Erythroblast (primary cell): ENCODE data around the gene CEP350.
"Not testable (repeated sequence)": the region's sequence is repeated elsewhere in the genome, so short reads cannot be mapped to it uniquely, and the experiment has no call there.

Experiments
- DNase-seq, 2 experiments: peaks; one replicate each; lab custom pipeline; 2025; lab: John Stamatoyannopoulos, UW
- GATA1 ChIP-seq: IDR thresholded peaks from 2 replicates; pipeline ENCODE4 v1.6.1; 2011; ENCODE audit warnings: low read depth, mild to moderate bottlenecking, control low read depth, low read length, moderate library complexity
- POLR2A ChIP-seq: IDR thresholded peaks from 2 replicates; pipeline ENCODE4 v1.6.1; 2011; ENCODE audit warnings: mild to moderate bottlenecking, low read length

The CEP350 gene

GRCh38 chr1:180114396-180114945 lies 159.9 kb downstream of the CEP350 start:
- no peak for TF ChIP-seq POLR2A
- TF ChIP-seq GATA1, result no peak

GRCh38 chr1:180116964-180117763 lies 162.6 kb downstream of the CEP350 start:
- TF ChIP-seq POLR2A (no peak), GATA1 (no peak)
- peak; percentile 30 to 61 for DNase-seq

More at GRCh38 chr1:180114396-180114945, 159.9 kb downstream of the CEP350 start:
- no peak for DNase-seq

GRCh38 chr1:180117764-180118116 lies 163.1 kb downstream of the CEP350 start:
- TF ChIP-seq POLR2A, result no peak
- TF ChIP-seq GATA1, result no peak
- no peak for DNase-seq

- TF ChIP-seq POLR2A (no peak), GATA1 (no peak)
- no peak for DNase-seq
Observed at GRCh38 chr1:180119837-180120236, 165.2 kb downstream of the CEP350 start.

GRCh38 chr1:180123463-180123936 lies 168.9 kb downstream of the CEP350 start:
- TF ChIP-seq GATA1 (no peak), POLR2A (no peak)
- DNase-seq, result peak; percentile 20 to 68

- TF ChIP-seq POLR2A, result no peak
- no peak for TF ChIP-seq GATA1
- no peak for DNase-seq
Observed at GRCh38 chr1:180130651-180131050, 176.0 kb downstream of the CEP350 start.

GRCh38 chr1:180131510-180131909 lies 176.9 kb downstream of the CEP350 start:
- no peak for TF ChIP-seq GATA1
- no peak for TF ChIP-seq POLR2A
- no peak for DNase-seq

- TF ChIP-seq GATA1 (no peak), POLR2A (no peak)
- no peak for DNase-seq
Observed at GRCh38 chr1:180133193-180133592, 178.6 kb downstream of the CEP350 start.

GRCh38 chr1:180133688-180134087 lies 179.1 kb downstream of the CEP350 start:
- not testable (repeated sequence) for DNase-seq

GRCh38 chr1:180135535-180135934 lies 180.9 kb downstream of the CEP350 start:
- no peak for DNase-seq
- no peak for TF ChIP-seq POLR2A
- no peak for TF ChIP-seq GATA1

- DNase-seq, result no peak
- no peak for TF ChIP-seq GATA1
Observed at GRCh38 chr1:180136331-180136967, 181.8 kb downstream of the CEP350 start.

- TF ChIP-seq POLR2A (no peak), GATA1 (no peak)
- no peak for DNase-seq
Observed at GRCh38 chr1:180136968-180137356, 182.4 kb downstream of the CEP350 start.

GRCh38 chr1:180137776-180138175 lies 183.2 kb downstream of the CEP350 start:
- no peak for DNase-seq
- TF ChIP-seq POLR2A, result no peak
- TF ChIP-seq GATA1, result no peak

- DNase-seq, result no peak
- TF ChIP-seq GATA1, result no peak
- TF ChIP-seq POLR2A, result no peak
Observed at GRCh38 chr1:180141381-180141934, 186.8 kb downstream of the CEP350 start.
